Measurements from ENCODE around the gene SLIT3.

SLIT3 gene

DNA sequence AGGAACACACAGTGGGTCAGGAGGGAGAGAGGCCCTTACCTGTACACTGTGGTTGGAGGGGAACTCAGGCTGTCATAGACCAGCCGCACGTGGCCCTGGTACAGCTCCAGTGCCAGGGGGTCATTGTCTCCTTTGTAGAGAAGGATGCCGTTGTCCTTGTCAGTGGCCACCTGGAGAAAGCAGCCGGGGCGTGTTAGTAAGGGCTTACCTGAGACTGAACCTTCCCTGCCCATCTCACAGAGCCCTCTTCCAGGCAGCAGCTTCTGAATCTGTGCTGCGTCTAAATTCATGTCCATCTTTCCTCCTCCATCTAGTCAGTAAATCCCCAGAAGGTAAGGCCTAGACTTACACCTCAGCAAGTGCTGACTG, 617.0 kb downstream of the SLIT3 start:
- Histone ChIP-seq H4K20me1 (ENCODE audit: insufficient read depth) (no peaks in the 10 kb centered on the region), H3K36me3 (ENCODE audit: insufficient read depth) (no peaks in the 10 kb centered on the region), H3K9ac (no peak overlapping the region), H3K27ac (no peak overlapping the region), H2AFZ (ENCODE audit: low read depth) (no peak overlapping the region), H3K4me3 (IDR thresholded peaks at IDR 0.05; ENCODE audit: insufficient read depth, low read depth, low read length) (no peak overlapping the region), H3K4me2 (no peak overlapping the region), H3K79me2 (ENCODE audit: insufficient read depth, low read depth) (no peaks in the 10 kb centered on the region), H3K27me3 (ENCODE audit: insufficient read depth, low read depth) (no peaks in the 10 kb centered on the region), H3K4me1 (ENCODE audit: low read depth, poor library complexity, severe bottlenecking) (no peaks in the 10 kb centered on the region)
- TF ChIP-seq, protein P1, sequence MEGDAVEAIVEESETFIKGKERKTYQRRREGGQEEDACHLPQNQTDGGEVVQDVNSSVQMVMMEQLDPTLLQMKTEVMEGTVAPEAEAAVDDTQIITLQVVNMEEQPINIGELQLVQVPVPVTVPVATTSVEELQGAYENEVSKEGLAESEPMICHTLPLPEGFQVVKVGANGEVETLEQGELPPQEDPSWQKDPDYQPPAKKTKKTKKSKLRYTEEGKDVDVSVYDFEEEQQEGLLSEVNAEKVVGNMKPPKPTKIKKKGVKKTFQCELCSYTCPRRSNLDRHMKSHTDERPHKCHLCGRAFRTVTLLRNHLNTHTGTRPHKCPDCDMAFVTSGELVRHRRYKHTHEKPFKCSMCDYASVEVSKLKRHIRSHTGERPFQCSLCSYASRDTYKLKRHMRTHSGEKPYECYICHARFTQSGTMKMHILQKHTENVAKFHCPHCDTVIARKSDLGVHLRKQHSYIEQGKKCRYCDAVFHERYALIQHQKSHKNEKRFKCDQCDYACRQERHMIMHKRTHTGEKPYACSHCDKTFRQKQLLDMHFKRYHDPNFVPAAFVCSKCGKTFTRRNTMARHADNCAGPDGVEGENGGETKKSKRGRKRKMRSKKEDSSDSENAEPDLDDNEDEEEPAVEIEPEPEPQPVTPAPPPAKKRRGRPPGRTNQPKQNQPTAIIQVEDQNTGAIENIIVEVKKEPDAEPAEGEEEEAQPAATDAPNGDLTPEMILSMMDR (conservative IDR thresholded peaks at IDR 0.05; ENCODE audit: low read depth, low read length), result no peak

DNA sequence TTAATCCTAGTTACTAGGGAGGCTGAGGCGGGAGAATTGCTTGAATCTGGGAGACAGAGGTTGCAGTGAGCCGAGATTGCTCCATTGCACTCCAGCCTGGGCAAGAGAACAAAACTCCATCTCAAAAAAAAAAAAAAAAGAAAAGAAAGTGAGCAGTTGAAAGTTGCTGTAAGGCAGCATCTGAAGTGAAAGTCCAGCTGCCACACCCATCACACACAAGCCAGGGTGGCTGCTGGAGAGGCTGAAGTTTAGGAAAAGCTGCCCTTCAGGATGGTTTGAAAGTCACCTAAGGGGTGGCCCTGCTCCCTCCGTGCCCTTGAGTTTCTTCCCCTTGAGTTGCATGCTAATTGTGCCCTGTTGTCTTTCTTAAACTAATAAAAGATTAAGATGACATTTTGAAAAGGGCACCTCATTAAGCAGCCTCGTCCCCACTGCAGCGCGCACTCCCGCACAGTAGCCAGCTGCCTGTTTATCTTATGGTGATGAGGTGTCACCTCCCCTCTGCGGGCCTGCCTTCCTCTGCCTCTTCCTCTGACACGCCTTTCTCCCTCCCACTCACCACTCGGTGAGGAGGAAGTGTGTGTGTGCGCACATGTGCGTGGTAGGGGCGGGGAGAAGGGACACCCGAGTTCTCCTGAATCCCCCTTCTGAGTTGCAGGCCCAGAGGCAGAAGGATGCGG, 617.6 kb downstream of the SLIT3 start:
- no peaks in the 10 kb centered on the region for H3K4me1 ChIP-seq (ENCODE audit: low read depth, poor library complexity, severe bottlenecking)
- H3K27ac ChIP-seq, result no peak overlapping the region
- no peak overlapping the region for H2AFZ ChIP-seq (ENCODE audit: low read depth)
- H3K4me3 ChIP-seq (IDR thresholded peaks at IDR 0.05; ENCODE audit: insufficient read depth, low read depth, low read length), result no peak overlapping the region
- no peak overlapping the region for H3K4me2 ChIP-seq
- no peak overlapping the region for H3K9ac ChIP-seq
- H3K27me3 ChIP-seq (ENCODE audit: insufficient read depth, low read depth), result no peaks in the 10 kb centered on the region
- no peaks in the 10 kb centered on the region for H4K20me1 ChIP-seq (ENCODE audit: insufficient read depth)
- no peaks in the 10 kb centered on the region for H3K36me3 ChIP-seq (ENCODE audit: insufficient read depth)
- no peaks in the 10 kb centered on the region for H3K79me2 ChIP-seq (ENCODE audit: insufficient read depth, low read depth)
- TF ChIP-seq, protein P1 (conservative IDR thresholded peaks at IDR 0.05; ENCODE audit: low read depth, low read length), result no peak

DNA sequence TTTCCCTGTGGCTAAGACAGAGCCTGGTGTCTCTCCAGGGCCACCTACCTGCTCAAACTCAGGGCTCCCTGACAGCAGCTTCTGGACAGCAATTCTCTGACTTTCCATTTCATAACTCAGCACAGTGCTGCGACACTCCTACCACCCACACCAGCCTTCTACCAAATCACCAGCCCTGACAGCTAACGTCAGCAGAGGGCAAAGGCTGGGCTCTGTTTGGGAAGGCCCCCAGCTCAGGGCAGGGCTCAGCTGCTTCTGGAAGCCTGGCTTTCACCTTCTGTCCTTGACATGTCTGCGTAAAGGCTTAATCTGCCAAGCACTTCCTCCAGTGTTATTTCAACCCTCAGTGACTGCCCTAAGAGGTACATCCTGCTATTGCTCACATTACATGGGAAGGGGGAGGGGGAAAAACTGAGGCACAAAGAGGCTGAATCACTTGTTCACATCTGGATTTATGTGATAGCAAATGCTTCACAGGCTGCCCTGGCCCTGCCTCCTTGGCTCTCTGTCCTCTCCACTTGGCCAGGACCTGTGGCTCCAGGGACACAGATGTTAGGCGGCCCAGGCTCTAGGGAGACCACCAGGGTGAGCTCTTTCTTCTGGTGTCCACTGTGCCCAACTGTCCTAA, 619.3 kb downstream of the SLIT3 start:
- Histone ChIP-seq H3K36me3 (ENCODE audit: insufficient read depth) (no peaks in the 10 kb centered on the region), H3K4me1 (ENCODE audit: low read depth, poor library complexity, severe bottlenecking) (peaks cover under 1% of the 10 kb centered on the region), H3K4me2 (no peak overlapping the region), H4K20me1 (ENCODE audit: insufficient read depth) (no peaks in the 10 kb centered on the region), H3K79me2 (ENCODE audit: insufficient read depth, low read depth) (no peaks in the 10 kb centered on the region), H3K27me3 (ENCODE audit: insufficient read depth, low read depth) (no peaks in the 10 kb centered on the region), H3K4me3 (IDR thresholded peaks at IDR 0.05; ENCODE audit: insufficient read depth, low read depth, low read length) (no peak overlapping the region), H3K9ac (no peak overlapping the region), H2AFZ (ENCODE audit: low read depth) (no peak overlapping the region), H3K27ac (no peak overlapping the region)
- TF ChIP-seq, protein P1 (conservative IDR thresholded peaks at IDR 0.05; ENCODE audit: low read depth, low read length), result no peak

DNA sequence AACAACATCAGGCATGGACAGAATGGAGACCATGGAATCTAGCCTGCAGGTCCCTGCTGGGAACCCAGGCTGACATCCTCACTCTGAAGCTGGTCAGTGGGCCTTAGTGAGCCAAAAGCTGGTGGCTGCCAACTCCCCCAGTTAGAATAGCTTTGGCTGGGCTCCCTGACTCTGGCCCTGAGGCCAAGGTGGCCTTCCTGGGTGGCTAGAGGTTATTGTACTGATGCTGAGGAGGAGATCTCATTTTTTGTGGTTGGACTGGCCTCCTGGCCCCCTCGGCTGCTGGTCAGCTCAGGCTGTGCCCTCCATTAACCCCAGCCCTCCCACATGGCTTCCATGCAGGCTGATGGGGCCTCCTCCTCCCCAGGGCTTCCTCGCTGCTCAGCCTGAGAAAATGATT, 620.5 kb downstream of the SLIT3 start:
- H3K79me2 ChIP-seq (ENCODE audit: insufficient read depth, low read depth), result no peaks in the 10 kb centered on the region
- H3K4me3 ChIP-seq (IDR thresholded peaks at IDR 0.05; ENCODE audit: insufficient read depth, low read depth, low read length), result no peak overlapping the region
- no peak overlapping the region for H2AFZ ChIP-seq (ENCODE audit: low read depth)
- H4K20me1 ChIP-seq (ENCODE audit: insufficient read depth), result no peaks in the 10 kb centered on the region
- no peaks in the 10 kb centered on the region for H3K27me3 ChIP-seq (ENCODE audit: insufficient read depth, low read depth)
- H3K9ac ChIP-seq, result no peak overlapping the region
- H3K4me2 ChIP-seq, result no peak overlapping the region
- no peak overlapping the region for H3K27ac ChIP-seq
- H3K36me3 ChIP-seq (ENCODE audit: insufficient read depth), result no peaks in the 10 kb centered on the region
- TF ChIP-seq, protein P1 (conservative IDR thresholded peaks at IDR 0.05; ENCODE audit: low read depth, low read length), result no peak
- peaks cover 8% of the 10 kb centered on the region for H3K4me1 ChIP-seq (ENCODE audit: low read depth, poor library complexity, severe bottlenecking)
